BLaER1 (cell line): ENCODE data around the gene CHAC1.
A peak's percentile ranks its signal among the peaks of the same experiment; 100 is the strongest.

Source experiments
- H3K27ac ChIP-seq: shearing (Covaris generic); formaldehyde crosslinking; 2 replicates; pipeline ENCODE4 v1.8.1; 2022
- H3K27me3 ChIP-seq: shearing (Covaris generic); formaldehyde crosslinking; 2 replicates; pipeline ENCODE4 v1.8.1; 2022
- H3K36me3 ChIP-seq: shearing (Covaris generic); formaldehyde crosslinking; 2 replicates; pipeline ENCODE4 v1.8.1; 2022
- H3K4me1 ChIP-seq: shearing (Covaris generic); formaldehyde crosslinking; 2 replicates; pipeline ENCODE4 v1.8.1; 2022
- H3K4me2 ChIP-seq: shearing (Covaris generic); formaldehyde crosslinking; 2 replicates; pipeline ENCODE4 v1.8.1; 2022
- H3K4me3 ChIP-seq: shearing (Covaris generic); formaldehyde crosslinking; 2 replicates; pipeline ENCODE4 v1.8.1; 2022
- H3K9ac ChIP-seq: shearing (Covaris generic); formaldehyde crosslinking; 2 replicates; pipeline ENCODE4 v1.8.1; 2022
- H3K9me3 ChIP-seq: shearing (Covaris generic); formaldehyde crosslinking; 2 replicates; pipeline ENCODE4 v1.8.1; 2022
- H4K20me1 ChIP-seq: shearing (Covaris generic); formaldehyde crosslinking; 2 replicates; pipeline ENCODE4 v1.8.1; 2022
- Cebpa-rat ChIP-seq: shearing (Covaris generic); IDR thresholded peaks from 2 replicates; pipeline ENCODE4 v1.8.1; 2022

Gene CHAC1

DNA sequence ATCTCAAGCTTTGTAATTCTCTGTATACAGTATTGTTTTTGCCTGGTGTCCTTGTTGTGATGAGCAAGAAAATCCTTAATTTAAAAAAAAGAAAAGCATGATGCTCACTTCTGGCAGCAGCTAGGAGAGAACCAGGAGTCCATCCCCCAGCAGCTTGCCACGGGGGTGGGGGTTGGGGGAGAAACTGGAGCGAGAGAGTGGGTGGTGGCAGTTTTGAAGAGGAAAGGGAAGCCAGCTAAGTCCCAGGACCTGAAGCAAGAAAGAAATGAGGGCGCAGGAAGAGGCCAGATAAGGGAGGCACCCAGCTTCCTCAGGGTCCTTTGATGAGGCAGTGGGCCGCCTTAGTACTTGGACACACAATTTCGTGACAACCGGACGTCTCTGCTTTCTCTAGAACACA lies 23.5 kb downstream of the CHAC1 start:
- TF ChIP-seq Cebpa-rat: no peak
- Histone ChIP-seq H3K27ac (peak overlapping the region; percentile 19; the same call in 1 of the 2 replicates), H3K36me3 (peaks cover 71% of the 10 kb centered on the region)

DNA sequence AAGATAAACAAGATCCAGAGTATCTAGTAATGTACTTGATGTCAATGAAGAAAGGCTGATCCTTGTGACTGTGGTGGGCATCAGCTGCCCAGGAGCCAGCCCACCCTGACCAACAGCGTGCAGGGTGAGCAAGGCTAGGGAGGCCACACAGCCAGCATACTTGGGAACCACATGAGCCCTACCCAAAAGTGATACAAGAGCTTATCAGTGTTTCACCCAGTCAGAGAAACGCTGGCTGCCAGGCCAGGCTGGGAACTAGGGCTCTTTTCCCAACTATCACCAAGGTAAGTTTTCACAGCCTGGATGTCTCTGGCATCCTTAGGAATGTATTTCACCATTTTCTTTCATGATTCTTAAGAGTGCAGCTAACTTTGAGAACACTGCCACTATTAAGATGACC lies 24.9 kb downstream of the CHAC1 start:
- H4K20me1 ChIP-seq: no peaks in the 10 kb centered on the region
- H3K4me3 ChIP-seq: no peak overlapping the region
- H3K36me3 ChIP-seq: peaks cover 85% of the 10 kb centered on the region
- no peaks in the 10 kb centered on the region for H3K27me3 ChIP-seq
- no peak overlapping the region for H3K4me2 ChIP-seq
- no peaks in the 10 kb centered on the region for H3K9me3 ChIP-seq
- H3K4me1 ChIP-seq: peaks cover 9% of the 10 kb centered on the region; the same call in 1 of the 2 replicates
- no peak overlapping the region for H3K9ac ChIP-seq
- no peak overlapping the region for H3K27ac ChIP-seq
- TF ChIP-seq Cebpa-rat: no peak

More for the DNA sequence above, 23.5 kb downstream of the CHAC1 start:
- Histone ChIP-seq H3K9me3 (no peaks in the 10 kb centered on the region), H4K20me1 (no peaks in the 10 kb centered on the region), H3K9ac (no peak overlapping the region), H3K4me2 (no peak overlapping the region), H3K27me3 (no peaks in the 10 kb centered on the region), H3K4me1 (peaks cover 9% of the 10 kb centered on the region; the same call in 1 of the 2 replicates), H3K4me3 (no peak overlapping the region)

DNA sequence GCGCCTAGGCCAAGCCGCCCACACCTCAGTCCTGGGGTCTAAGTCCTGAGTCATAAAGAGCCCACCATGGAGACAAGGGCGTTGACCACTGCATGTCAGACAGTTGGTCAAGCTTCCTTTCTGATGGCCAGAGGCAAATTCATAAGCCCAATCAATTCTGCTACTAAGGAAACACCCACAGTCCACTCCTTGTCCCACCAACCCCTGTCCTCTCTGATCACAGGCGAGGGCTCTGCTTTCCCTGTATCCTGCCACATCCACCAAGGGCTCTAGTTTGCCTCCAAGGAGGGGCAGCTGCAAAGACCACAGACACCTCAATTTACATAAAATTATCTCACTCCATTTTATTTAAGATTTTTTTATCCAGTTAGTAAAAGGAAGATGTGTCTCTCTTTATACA lies 25.3 kb downstream of the CHAC1 start:
- H3K9me3 ChIP-seq: no peaks in the 10 kb centered on the region
- no peaks in the 10 kb centered on the region for H4K20me1 ChIP-seq
- peaks cover 89% of the 10 kb centered on the region for H3K36me3 ChIP-seq
- TF ChIP-seq Cebpa-rat: no peak
- H3K9ac ChIP-seq: no peak overlapping the region
- peaks cover 9% of the 10 kb centered on the region; the same call in 1 of the 2 replicates for H3K4me1 ChIP-seq
- H3K27me3 ChIP-seq: no peaks in the 10 kb centered on the region
- no peak overlapping the region for H3K4me3 ChIP-seq
- H3K4me2 ChIP-seq: no peak overlapping the region
- H3K27ac ChIP-seq: no peak overlapping the region

- no peak for TF ChIP-seq Cebpa-rat
- H3K9ac ChIP-seq: no peak overlapping the region
- H4K20me1 ChIP-seq: no peaks in the 10 kb centered on the region
- H3K27ac ChIP-seq: no peak overlapping the region
- no peaks in the 10 kb centered on the region for H3K9me3 ChIP-seq
- peaks cover 9% of the 10 kb centered on the region; the same call in 1 of the 2 replicates for H3K4me1 ChIP-seq
- H3K36me3 ChIP-seq: peaks cover 100% of the 10 kb centered on the region
- no peak overlapping the region for H3K4me3 ChIP-seq
- no peak overlapping the region for H3K4me2 ChIP-seq
- H3K27me3 ChIP-seq: no peaks in the 10 kb centered on the region
Measured at GRCh38 chr15:40981186-40981585, 27.9 kb downstream of the CHAC1 start.

DNA sequence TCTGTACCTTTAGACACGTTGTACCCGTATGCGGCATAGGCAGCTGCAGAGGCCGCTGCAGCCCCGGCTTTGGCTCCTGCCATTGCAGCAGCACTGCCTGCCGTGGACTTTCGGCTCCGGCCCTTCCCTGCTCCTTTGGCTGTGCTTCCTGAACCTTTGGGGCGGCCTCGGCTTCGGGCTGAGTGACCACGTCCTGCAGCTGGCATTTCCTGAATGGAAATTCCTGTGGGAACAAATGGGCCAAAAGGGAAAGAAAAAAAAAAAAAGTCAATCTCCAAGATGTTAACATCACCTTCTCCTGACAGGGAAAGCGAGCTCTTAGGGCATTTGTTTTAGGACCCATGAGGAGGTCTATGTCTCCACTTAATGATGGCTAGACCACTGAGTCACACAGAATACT lies 29.6 kb downstream of the CHAC1 start:
- H3K4me3 ChIP-seq: no peak overlapping the region
- no peak overlapping the region for H3K9ac ChIP-seq
- no peaks in the 10 kb centered on the region for H4K20me1 ChIP-seq
- no peak for TF ChIP-seq Cebpa-rat
- H3K36me3 ChIP-seq: peaks cover 100% of the 10 kb centered on the region
- H3K9me3 ChIP-seq: no peaks in the 10 kb centered on the region
- H3K27me3 ChIP-seq: no peaks in the 10 kb centered on the region
- no peaks in the 10 kb centered on the region for H3K4me1 ChIP-seq
- H3K27ac ChIP-seq: no peak overlapping the region
- no peak overlapping the region for H3K4me2 ChIP-seq

DNA sequence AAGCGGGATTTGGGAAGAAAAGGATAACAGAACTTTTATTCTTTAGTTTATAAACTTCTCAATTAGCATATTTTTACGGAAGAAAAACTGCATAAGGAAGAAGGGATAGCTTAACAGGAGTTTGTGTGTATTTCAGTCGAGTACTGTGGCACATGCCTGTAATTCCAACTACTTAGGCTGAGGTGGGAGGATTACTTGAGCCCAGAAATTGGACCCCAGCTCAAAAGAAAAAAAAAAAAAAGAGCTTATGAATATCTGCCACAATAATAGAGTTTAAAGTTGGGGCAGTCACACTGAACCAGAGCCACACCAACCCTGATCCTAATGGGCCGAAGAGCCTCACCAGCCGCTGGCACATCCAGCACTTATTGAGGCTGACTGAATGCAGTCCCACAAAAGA lies 31.1 kb downstream of the CHAC1 start:
- H3K36me3 ChIP-seq: peaks cover 100% of the 10 kb centered on the region
- no peak overlapping the region for H3K4me2 ChIP-seq
- no peak overlapping the region for H3K9ac ChIP-seq

GRCh38 chr15:40984964-40985363 lies 31.7 kb downstream of the CHAC1 start:
- peaks cover 100% of the 10 kb centered on the region for H3K36me3 ChIP-seq
- no peaks in the 10 kb centered on the region for H4K20me1 ChIP-seq
- H3K9me3 ChIP-seq: no peaks in the 10 kb centered on the region
- TF ChIP-seq Cebpa-rat: no peak
- no peak overlapping the region for H3K4me3 ChIP-seq
- no peak overlapping the region for H3K27ac ChIP-seq
- no peak overlapping the region for H3K4me2 ChIP-seq
- H3K9ac ChIP-seq: no peak overlapping the region
- no peaks in the 10 kb centered on the region for H3K4me1 ChIP-seq
- no peaks in the 10 kb centered on the region for H3K27me3 ChIP-seq

More for the DNA sequence above, 31.1 kb downstream of the CHAC1 start:
- Histone ChIP-seq H3K4me3 (no peak overlapping the region), H3K4me1 (no peaks in the 10 kb centered on the region), H3K27ac (no peak overlapping the region), H4K20me1 (no peaks in the 10 kb centered on the region), H3K9me3 (no peaks in the 10 kb centered on the region), H3K27me3 (no peaks in the 10 kb centered on the region)
- no peak for TF ChIP-seq Cebpa-rat

GRCh38 chr15:40985541-40986330 lies 32.5 kb downstream of the CHAC1 start:
- H3K4me2 ChIP-seq: no peak overlapping the region
- H3K4me1 ChIP-seq: no peaks in the 10 kb centered on the region
- H3K36me3 ChIP-seq: peaks cover 100% of the 10 kb centered on the region
- H3K9me3 ChIP-seq: no peaks in the 10 kb centered on the region
- no peak overlapping the region for H3K4me3 ChIP-seq
- H3K27me3 ChIP-seq: no peaks in the 10 kb centered on the region
- no peak overlapping the region for H3K27ac ChIP-seq
- H4K20me1 ChIP-seq: no peaks in the 10 kb centered on the region
- no peak overlapping the region for H3K9ac ChIP-seq
- TF ChIP-seq Cebpa-rat: no peak

DNA sequence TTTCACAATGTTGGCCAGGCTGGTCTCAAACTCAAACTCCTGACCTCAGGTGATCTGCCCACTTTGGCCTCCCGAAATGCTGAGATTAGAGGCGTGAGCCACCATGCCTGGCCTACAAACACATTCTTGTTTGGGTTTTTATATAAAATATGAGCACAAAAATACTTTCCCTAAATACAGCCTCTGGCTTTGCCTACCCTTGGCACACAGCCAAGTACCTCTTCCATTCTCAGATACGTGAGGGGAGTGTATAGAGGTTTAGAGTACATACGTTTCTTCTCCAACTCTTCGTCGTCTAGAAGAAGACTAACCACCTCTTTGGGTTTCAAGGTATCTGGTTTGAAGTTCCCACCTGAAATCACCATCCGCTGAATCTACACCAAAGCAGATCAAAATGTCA lies 33.5 kb downstream of the CHAC1 start:
- H3K9ac ChIP-seq: no peak overlapping the region
- H3K36me3 ChIP-seq: peaks cover 100% of the 10 kb centered on the region
- no peak overlapping the region for H3K4me3 ChIP-seq
- H4K20me1 ChIP-seq: no peaks in the 10 kb centered on the region
- TF ChIP-seq Cebpa-rat: no peak
- H3K4me2 ChIP-seq: no peak overlapping the region
- H3K9me3 ChIP-seq: no peaks in the 10 kb centered on the region
- no peaks in the 10 kb centered on the region for H3K27me3 ChIP-seq
- H3K4me1 ChIP-seq: no peaks in the 10 kb centered on the region
- no peak overlapping the region for H3K27ac ChIP-seq

DNA sequence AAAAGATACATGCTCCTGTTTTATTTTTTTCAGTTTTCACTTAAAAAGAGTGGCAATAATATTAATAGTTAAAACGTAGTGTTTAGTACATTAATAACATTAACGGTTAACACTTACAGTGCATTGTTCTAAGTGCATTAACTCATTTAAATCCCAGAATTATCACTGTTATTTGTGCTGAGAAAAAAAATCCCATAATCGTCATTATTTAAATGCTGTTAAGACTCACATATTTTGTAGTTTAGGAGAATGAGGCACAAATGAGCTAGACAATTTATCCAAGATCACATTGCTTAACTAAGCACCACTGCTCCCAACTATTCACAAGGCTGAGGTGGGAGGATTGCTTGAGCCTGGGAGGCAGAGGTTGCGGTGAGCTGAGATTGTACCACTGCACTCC lies 34.9 kb downstream of the CHAC1 start:
- H3K36me3 ChIP-seq: peaks cover 100% of the 10 kb centered on the region
- no peak overlapping the region for H3K4me2 ChIP-seq
- no peaks in the 10 kb centered on the region for H4K20me1 ChIP-seq
- H3K9ac ChIP-seq: no peak overlapping the region
- no peaks in the 10 kb centered on the region for H3K9me3 ChIP-seq
- H3K27ac ChIP-seq: no peak overlapping the region
- no peaks in the 10 kb centered on the region for H3K27me3 ChIP-seq
- H3K4me1 ChIP-seq: no peaks in the 10 kb centered on the region
- TF ChIP-seq Cebpa-rat: no peak
- H3K4me3 ChIP-seq: no peak overlapping the region
